Measurements from ENCODE around the gene SH3RF1.

GRCh38 chr4:169142391-169142790 is 128.4 kb downstream of the SH3RF1 start:
- no peak for TF ChIP-seq HNF4A (CRISPR knock-in tag; IDR thresholded peaks at IDR 0.05)
- no peak for TF ChIP-seq ZNF263 (CRISPR knock-in tag; IDR thresholded peaks at IDR 0.05)
- no peak for TF ChIP-seq FOXO4 (CRISPR knock-in tag; conservative IDR thresholded peaks at IDR 0.05)
- no peak for TF ChIP-seq SATB2 (CRISPR knock-in tag; IDR thresholded peaks at IDR 0.05)
- TF ChIP-seq SMC3 (IDR thresholded peaks at IDR 0.05; ENCODE audit: low read length) = no peak
- no peak for TF ChIP-seq CHD4 (IDR thresholded peaks at IDR 0.05; ENCODE audit: borderline replicate concordance, low read length)
- no peak for TF ChIP-seq POLR2G (IDR thresholded peaks at IDR 0.05; ENCODE audit: low read depth, low read length)
- TF ChIP-seq POLR2A (IDR thresholded peaks at IDR 0.05; ENCODE audit: insufficient read depth in 1 of 2, low read depth in 2 of 2, low read length in 2 of 2) = no peak

All from HepG2 (cell line).